Measurements from ENCODE around the gene NSRP1. TPM values are rescaled to one million over a fixed set of nuclear protein-coding genes. Genes with fewer than 3 reads are reported as not detected.

Gene NSRP1
- polyA plus RNA-seq, 1 donor from 2014 or later: 8.6 TPM

GRCh38 chr17:30186761-30187160, 70.1 kb downstream of the NSRP1 start:
- no peaks in the 10 kb centered on the region for H3F3A ChIP-seq (ENCODE audit: insufficient read depth, low read length, poor library complexity, severe bottlenecking)
- TF ChIP-seq SMC3 (conservative IDR thresholded peaks at IDR 0.05; ENCODE audit: poor library complexity) (no peak), CTCF (IDR thresholded peaks at IDR 0.05; ENCODE audit: poor library complexity, severe bottlenecking) (no peak), TAF1 (IDR thresholded peaks at IDR 0.05; ENCODE audit: low read depth) (no peak), POLR2AphosphoS5 (IDR thresholded peaks at IDR 0.05) (no peak), RAD21 (conservative IDR thresholded peaks at IDR 0.05) (no peak), EZH2 (IDR thresholded peaks at IDR 0.05; ENCODE audit: borderline replicate concordance, insufficient read depth, low read length, poor library complexity, severe bottlenecking) (no peak), EP300 (conservative IDR thresholded peaks at IDR 0.05; ENCODE audit: poor library complexity, severe bottlenecking) (no peak), REST (IDR thresholded peaks at IDR 0.05; ENCODE audit: borderline replicate concordance) (no peak), MXI1 (conservative IDR thresholded peaks at IDR 0.05; ENCODE audit: poor library complexity, severe bottlenecking) (no peak)
- no peaks in the 10 kb centered on the region for H3K79me2 ChIP-seq (replicated peaks; ENCODE audit: insufficient read depth, low read length)
- no peaks in the 10 kb centered on the region for H3K9me2 ChIP-seq (ENCODE audit: insufficient read depth, low read length)
- no peaks in the 10 kb centered on the region for H3K27me3 ChIP-seq (ENCODE audit: insufficient read depth, low read depth, low read length)
- no peaks in the 10 kb centered on the region for H3K9me3 ChIP-seq (ENCODE audit: low read length)
- no peak overlapping the region for H3K9ac ChIP-seq (ENCODE audit: low read length)
- no peak overlapping the region for H3K27ac ChIP-seq (ENCODE audit: low read length)
- H3K4me2 ChIP-seq (ENCODE audit: low read length): no peak overlapping the region
- no peak overlapping the region for H2AFZ ChIP-seq (ENCODE audit: low read depth, low read length)
- H4K20me1 ChIP-seq (ENCODE audit: insufficient read depth): no peaks in the 10 kb centered on the region
- H3K36me3 ChIP-seq (ENCODE audit: insufficient read depth, low read length): no peaks in the 10 kb centered on the region
- no peak overlapping the region for H3K4me3 ChIP-seq (ENCODE audit: low read length)

- no peak overlapping the region for H3K27ac ChIP-seq (ENCODE audit: low read length)
- H2AFZ ChIP-seq (ENCODE audit: low read depth, low read length): no peak overlapping the region
- no peaks in the 10 kb centered on the region for H3K9me2 ChIP-seq (ENCODE audit: insufficient read depth, low read length)
- no peaks in the 10 kb centered on the region for H3K27me3 ChIP-seq (ENCODE audit: insufficient read depth, low read depth, low read length)
- H3K9me3 ChIP-seq (ENCODE audit: low read length): no peaks in the 10 kb centered on the region
- H3K4me2 ChIP-seq (ENCODE audit: low read length): no peak overlapping the region
- H4K20me1 ChIP-seq (ENCODE audit: insufficient read depth): no peaks in the 10 kb centered on the region
- no peak overlapping the region for H3K4me3 ChIP-seq (ENCODE audit: low read length)
- no peaks in the 10 kb centered on the region for H3K79me2 ChIP-seq (replicated peaks; ENCODE audit: insufficient read depth, low read length)
- no peak for TF ChIP-seq EZH2 (IDR thresholded peaks at IDR 0.05; ENCODE audit: borderline replicate concordance, insufficient read depth, low read length, poor library complexity, severe bottlenecking)
- no peak for TF ChIP-seq SMC3 (conservative IDR thresholded peaks at IDR 0.05; ENCODE audit: poor library complexity)
- no peak for TF ChIP-seq TAF1 (IDR thresholded peaks at IDR 0.05; ENCODE audit: low read depth)
- no peak for TF ChIP-seq MXI1 (conservative IDR thresholded peaks at IDR 0.05; ENCODE audit: poor library complexity, severe bottlenecking)
- no peak for TF ChIP-seq EP300 (conservative IDR thresholded peaks at IDR 0.05; ENCODE audit: poor library complexity, severe bottlenecking)
- TF ChIP-seq REST (IDR thresholded peaks at IDR 0.05; ENCODE audit: borderline replicate concordance): no peak
- TF ChIP-seq RAD21 (conservative IDR thresholded peaks at IDR 0.05): no peak
- no peak for TF ChIP-seq POLR2AphosphoS5 (IDR thresholded peaks at IDR 0.05)
- TF ChIP-seq CTCF (IDR thresholded peaks at IDR 0.05; ENCODE audit: poor library complexity, severe bottlenecking): no peak
- no peaks in the 10 kb centered on the region for H3K36me3 ChIP-seq (ENCODE audit: insufficient read depth, low read length)
- no peaks in the 10 kb centered on the region for H3F3A ChIP-seq (ENCODE audit: insufficient read depth, low read length, poor library complexity, severe bottlenecking)
- no peak overlapping the region for H3K9ac ChIP-seq (ENCODE audit: low read length)
These were observed 71.0 kb downstream of the NSRP1 start for GRCh38 chr17:30187573-30187972.

All from neural cell (in vitro differentiated cells).